ENCODE measurements around the gene NALCN.

DNA sequence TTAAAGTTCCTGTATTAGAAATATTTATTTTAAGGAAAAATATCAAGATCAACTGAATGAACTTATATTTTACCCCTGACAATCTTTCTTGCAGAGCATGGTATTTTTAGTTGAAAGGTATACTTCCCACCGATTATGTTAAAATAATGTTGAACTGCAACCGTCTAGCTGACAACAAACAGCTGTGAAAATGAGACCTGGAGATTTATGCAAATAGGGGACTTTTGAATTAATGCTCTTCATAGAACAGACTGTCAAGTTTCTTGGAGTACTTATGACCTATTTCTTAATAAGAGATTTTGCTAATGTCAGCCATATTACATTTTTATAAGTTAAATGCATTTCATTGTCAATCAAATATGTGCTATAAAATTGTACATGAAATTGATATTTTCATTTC is 210.9 kb downstream of the NALCN start:
- TF ChIP-seq CTCF (conservative IDR thresholded peaks at IDR 0.05 in 1 of 2, IDR thresholded peaks at IDR 0.05 in 1 of 2; ENCODE audit: low read depth in 1 of 2, low read length in 2 of 2): no peak
- no peak for TF ChIP-seq EZH2 (IDR thresholded peaks at IDR 0.05; ENCODE audit: low read length, missing control alignments)

Data from fibroblast of lung (primary cell).